Measurements from ENCODE around the gene CYRIA.

Gene CYRIA

GRCh38 chr2:16650287-16651249 is 15.1 kb downstream of the CYRIA start:
- peak; percentile 20 to 38 for DNase-seq

GRCh38 chr2:16649353-16650286 is 16.0 kb downstream of the CYRIA start:
- DNase-seq = no peak
- TF ChIP-seq POLR2A (IDR thresholded peaks at IDR 0.05; ENCODE audit: low read length) (no peak), GATA1 (IDR thresholded peaks at IDR 0.05; ENCODE audit: low read depth, low read length) (no peak)

More at GRCh38 chr2:16650287-16651249, 15.1 kb downstream of the CYRIA start:
- TF ChIP-seq POLR2A (IDR thresholded peaks at IDR 0.05; ENCODE audit: low read length) = no peak
- no peak for TF ChIP-seq GATA1 (IDR thresholded peaks at IDR 0.05; ENCODE audit: low read depth, low read length)

- TF ChIP-seq POLR2A (IDR thresholded peaks at IDR 0.05; ENCODE audit: low read length) (no peak), GATA1 (IDR thresholded peaks at IDR 0.05; ENCODE audit: low read depth, low read length) (no peak)
Observed at GRCh38 chr2:16647992-16648617, 17.5 kb downstream of the CYRIA start.

GRCh38 chr2:16645775-16646559 is 19.7 kb downstream of the CYRIA start:
- no peak for TF ChIP-seq GATA1 (IDR thresholded peaks at IDR 0.05; ENCODE audit: low read depth, low read length)
- no peak for TF ChIP-seq POLR2A (IDR thresholded peaks at IDR 0.05; ENCODE audit: low read length)
- peak; percentile 56 to 71 for DNase-seq

More at GRCh38 chr2:16647992-16648617, 17.5 kb downstream of the CYRIA start:
- DNase-seq = peak; percentile 58 to 75

GRCh38 chr2:16645088-16645487 is 20.5 kb downstream of the CYRIA start:
- DNase-seq = no peak
- no peak for TF ChIP-seq GATA1 (IDR thresholded peaks at IDR 0.05; ENCODE audit: low read depth, low read length)
- TF ChIP-seq POLR2A (IDR thresholded peaks at IDR 0.05; ENCODE audit: low read length) = no peak

GRCh38 chr2:16644221-16644925 is 21.3 kb downstream of the CYRIA start:
- TF ChIP-seq GATA1 (IDR thresholded peaks at IDR 0.05; ENCODE audit: low read depth, low read length) (no peak), POLR2A (IDR thresholded peaks at IDR 0.05; ENCODE audit: low read length) (no peak)
- DNase-seq = peak; percentile 28 to 30

GRCh38 chr2:16643099-16643498 is 22.5 kb downstream of the CYRIA start:
- no peak for DNase-seq
- no peak for TF ChIP-seq GATA1 (IDR thresholded peaks at IDR 0.05; ENCODE audit: low read depth, low read length)
- no peak for TF ChIP-seq POLR2A (IDR thresholded peaks at IDR 0.05; ENCODE audit: low read length)

GRCh38 chr2:16642088-16642487 is 23.5 kb downstream of the CYRIA start:
- no peak for DNase-seq
- TF ChIP-seq POLR2A (IDR thresholded peaks at IDR 0.05; ENCODE audit: low read length) = no peak
- no peak for TF ChIP-seq GATA1 (IDR thresholded peaks at IDR 0.05; ENCODE audit: low read depth, low read length)

- TF ChIP-seq POLR2A (IDR thresholded peaks at IDR 0.05; ENCODE audit: low read length) = no peak
- TF ChIP-seq GATA1 (IDR thresholded peaks at IDR 0.05; ENCODE audit: low read depth, low read length) = no peak
- peak in 1 of 2 experiments; percentile 18 for DNase-seq
Observed at GRCh38 chr2:16641509-16641908, 24.1 kb downstream of the CYRIA start.

GRCh38 chr2:16640867-16641266 is 24.8 kb downstream of the CYRIA start:
- DNase-seq = no peak

GRCh38 chr2:16640001-16640700 is 25.5 kb downstream of the CYRIA start:
- TF ChIP-seq GATA1 (IDR thresholded peaks at IDR 0.05; ENCODE audit: low read depth, low read length) (no peak), POLR2A (IDR thresholded peaks at IDR 0.05; ENCODE audit: low read length) (no peak)
- DNase-seq = peak; percentile 17 to 55

More at GRCh38 chr2:16640867-16641266, 24.8 kb downstream of the CYRIA start:
- TF ChIP-seq POLR2A (IDR thresholded peaks at IDR 0.05; ENCODE audit: low read length) (no peak), GATA1 (IDR thresholded peaks at IDR 0.05; ENCODE audit: low read depth, low read length) (no peak)

Data from erythroblast (primary cell).